Measurements from ENCODE around the gene PDXP.
A peak's percentile ranks its signal among the peaks of the same experiment; 100 is the strongest.
"Not testable (repeated sequence)": the region's sequence is repeated elsewhere in the genome, so short reads cannot be mapped to it uniquely, and the experiment has no call there.

PDXP gene

DNA sequence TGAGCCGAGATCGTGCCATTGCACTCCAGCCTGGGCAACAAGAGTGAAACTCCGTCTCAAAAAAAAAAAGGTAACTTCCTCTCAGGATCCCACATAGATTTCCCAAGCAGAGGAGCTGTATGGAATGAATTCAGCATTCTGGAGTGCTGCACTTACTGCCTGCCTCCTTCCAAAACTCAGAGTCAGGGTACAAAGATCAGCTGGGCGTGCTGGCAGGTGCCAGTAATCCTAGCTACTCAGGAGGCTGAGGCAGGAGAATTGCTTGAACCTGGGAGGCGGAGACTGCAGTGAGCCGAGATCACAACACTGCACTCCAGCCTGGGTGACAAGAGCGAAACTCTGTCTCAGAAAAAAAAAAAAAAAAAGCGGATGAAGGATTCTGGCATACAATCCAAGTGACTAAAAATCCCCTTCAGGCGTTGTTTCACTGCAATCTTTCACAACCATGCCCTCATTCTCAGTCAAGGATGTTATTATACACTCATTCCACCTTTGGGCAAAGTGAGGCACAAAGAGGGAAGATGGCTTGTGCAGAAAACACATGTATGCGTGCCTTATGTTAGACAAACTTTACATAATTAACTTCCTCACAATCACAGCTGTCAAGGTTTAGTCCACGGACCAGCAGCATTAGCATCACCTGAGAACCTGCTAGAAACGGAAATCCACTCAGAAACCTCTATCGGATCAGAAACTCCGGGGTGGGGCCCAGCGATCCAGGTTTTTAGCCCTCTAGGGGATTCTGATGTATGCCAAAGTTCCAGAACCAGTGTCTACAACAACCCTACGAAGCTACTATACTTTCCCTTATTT is 26.5 kb downstream of the PDXP start:
- H3K27me3 Mint-ChIP-seq = no peaks in the 10 kb centered on the region
- peak overlapping the region; percentile 97 for H3K27ac Mint-ChIP-seq
- peak overlapping the region; percentile 99 for H3K4me3 Mint-ChIP-seq
- H3K9me3 Mint-ChIP-seq = no peaks in the 10 kb centered on the region
- DNase-seq = no peak
- peaks cover 37% of the 10 kb centered on the region for H3K36me3 Mint-ChIP-seq (ENCODE audit: low read depth)
- peaks cover 36% of the 10 kb centered on the region for H3K4me1 Mint-ChIP-seq (ENCODE audit: low read depth)

DNA sequence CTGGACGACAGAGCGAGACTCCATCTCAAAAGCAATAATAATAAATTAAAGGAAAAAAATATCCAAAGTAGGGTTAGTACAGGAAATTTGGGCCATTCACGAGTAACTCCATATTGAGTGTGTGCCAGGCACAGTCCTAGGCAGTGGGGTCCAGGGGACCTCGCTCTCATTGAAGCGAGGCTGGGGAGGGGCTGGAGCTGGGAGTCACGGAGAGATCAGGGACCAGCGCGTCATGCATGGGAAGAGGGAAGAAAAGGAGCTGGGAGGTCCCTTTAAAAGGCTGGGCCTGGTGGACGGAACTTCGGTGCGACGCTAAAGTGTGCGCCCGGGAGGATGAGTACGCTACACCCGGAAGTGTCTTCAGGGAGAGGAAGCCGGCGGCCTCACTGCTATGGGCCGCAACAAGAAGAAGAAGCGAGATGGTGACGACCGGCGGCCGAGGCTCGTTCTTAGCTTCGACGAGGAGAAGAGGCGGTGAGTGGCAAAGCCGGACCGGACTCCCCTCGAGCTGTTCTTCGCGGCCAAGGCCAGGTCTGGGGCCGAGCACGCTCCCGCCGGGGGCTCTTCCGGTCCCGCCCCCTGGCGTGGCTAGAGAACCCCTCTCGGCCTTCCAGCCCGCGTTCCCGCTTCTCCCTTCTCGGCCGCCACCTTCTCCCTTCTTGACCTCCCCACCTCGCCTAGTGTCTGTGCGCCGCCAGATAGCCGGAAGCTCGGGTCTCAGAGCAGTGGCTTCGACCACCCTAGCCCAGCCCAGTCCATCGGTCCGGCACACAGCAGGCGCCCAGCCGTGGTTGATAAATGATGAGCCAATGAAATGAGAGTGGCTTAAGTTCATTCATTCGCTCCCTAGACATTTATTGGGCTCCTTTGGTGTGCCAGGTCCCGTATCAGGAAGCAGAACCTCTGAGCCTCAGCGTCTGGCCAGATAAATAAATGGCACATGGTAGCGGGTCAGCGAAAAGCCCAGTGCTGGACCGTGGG is 27.8 kb downstream of the PDXP start, which contains the start of gene NOL12:
NOL12 (plus strand) TSS at position 342 of the 981 bp plus-strand sequence; CDS start at position 392, 50 bp downstream.
- Mint-ChIP-seq H3K27ac (peak within 1 kb of the TSS; percentile 97), H3K36me3 (ENCODE audit: low read depth) (peaks cover 50% of the 10 kb centered on the region), H3K4me3 (peak within 1 kb of the TSS; percentile 99), H3K4me1 (ENCODE audit: low read depth) (peaks cover 33% of the 10 kb centered on the region), H3K27me3 (no peaks in the 10 kb centered on the region), H3K9me3 (no peaks in the 10 kb centered on the region)
- peak; percentile 90 for DNase-seq

DNA sequence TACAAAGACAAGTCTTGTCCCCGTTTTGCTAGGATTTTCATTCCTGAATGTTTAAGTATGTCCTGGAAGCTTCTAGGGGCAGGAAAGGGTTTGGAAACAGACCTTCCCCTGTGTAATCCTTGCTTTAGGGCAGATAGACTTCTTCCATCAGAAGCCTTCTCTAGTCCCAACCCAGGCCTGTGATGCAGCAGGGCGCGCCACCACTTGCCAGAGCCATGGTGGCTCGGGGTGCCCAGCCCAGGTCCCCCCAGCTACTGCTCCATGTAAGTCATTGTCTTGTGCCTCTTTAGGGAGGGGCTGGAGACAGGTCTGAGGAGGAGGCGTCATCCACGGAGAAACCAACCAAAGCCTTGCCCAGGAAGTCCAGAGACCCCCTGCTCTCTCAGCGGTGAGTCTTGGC is 31.9 kb downstream of the PDXP start:
- H3K4me1 Mint-ChIP-seq (ENCODE audit: low read depth) = peaks cover 28% of the 10 kb centered on the region
- H3K4me3 Mint-ChIP-seq = no peak overlapping the region
- H3K36me3 Mint-ChIP-seq (ENCODE audit: low read depth) = peaks cover 88% of the 10 kb centered on the region
- no peaks in the 10 kb centered on the region for H3K9me3 Mint-ChIP-seq
- no peak for DNase-seq
- H3K27me3 Mint-ChIP-seq = no peaks in the 10 kb centered on the region
- H3K27ac Mint-ChIP-seq = no peak overlapping the region

- DNase-seq = no peak
- no peak overlapping the region for H3K27ac Mint-ChIP-seq
- no peaks in the 10 kb centered on the region for H3K27me3 Mint-ChIP-seq
- peaks cover 31% of the 10 kb centered on the region for H3K4me1 Mint-ChIP-seq (ENCODE audit: low read depth)
- H3K36me3 Mint-ChIP-seq (ENCODE audit: low read depth) = peaks cover 94% of the 10 kb centered on the region
- H3K4me3 Mint-ChIP-seq = no peak overlapping the region
- no peaks in the 10 kb centered on the region for H3K9me3 Mint-ChIP-seq
Measured at GRCh38 chr22:37690901-37691504, 32.5 kb downstream of the PDXP start.

DNA sequence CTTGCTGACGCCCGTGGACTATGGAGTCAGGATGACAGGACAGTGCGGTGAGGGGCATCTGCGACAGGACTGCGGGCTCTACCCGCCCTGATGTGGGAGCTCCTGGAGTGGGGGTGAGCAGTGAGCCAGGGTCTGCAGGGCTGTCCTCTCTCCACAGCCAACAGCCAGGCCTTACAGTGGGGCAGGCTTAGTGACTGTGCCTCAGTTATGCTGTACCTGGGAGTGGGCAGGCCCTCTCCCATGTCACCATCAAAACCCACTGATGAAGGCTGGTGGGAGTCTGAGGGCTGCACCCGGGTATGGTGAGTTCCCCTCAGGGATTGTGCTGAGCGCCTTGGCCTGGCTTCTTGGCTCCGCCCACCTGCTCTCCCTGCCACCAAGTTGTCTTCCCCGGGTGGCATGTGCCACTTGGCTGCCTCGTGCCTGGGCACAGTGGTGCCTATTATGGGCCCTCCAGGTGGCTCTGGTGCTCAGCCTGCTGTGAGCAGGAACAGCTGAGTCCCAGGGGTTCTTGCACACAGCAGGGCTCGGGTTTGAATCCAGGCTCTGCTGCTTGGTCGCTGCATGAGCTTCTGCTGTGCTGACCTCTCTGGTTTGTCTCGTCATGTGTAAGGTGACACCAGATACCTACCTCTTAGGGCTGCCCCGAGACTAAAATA is 34.2 kb downstream of the PDXP start:
- no peak for DNase-seq
- Mint-ChIP-seq H3K4me1 (ENCODE audit: low read depth) (peaks cover 29% of the 10 kb centered on the region), H3K9me3 (no peaks in the 10 kb centered on the region), H3K27me3 (no peaks in the 10 kb centered on the region), H3K36me3 (ENCODE audit: low read depth) (peaks cover 83% of the 10 kb centered on the region), H3K4me3 (no peak overlapping the region), H3K27ac (no peak overlapping the region)

GRCh38 chr22:37694131-37694530 is 35.6 kb downstream of the PDXP start:
- H3K27me3 Mint-ChIP-seq, H3K4me3 Mint-ChIP-seq, H3K9me3 Mint-ChIP-seq, DNase-seq, H3K27ac Mint-ChIP-seq: not testable (repeated sequence)
- peaks cover 69% of the 10 kb centered on the region for H3K36me3 Mint-ChIP-seq (ENCODE audit: low read depth)
- H3K4me1 Mint-ChIP-seq (ENCODE audit: low read depth) = peaks cover 18% of the 10 kb centered on the region

DNA sequence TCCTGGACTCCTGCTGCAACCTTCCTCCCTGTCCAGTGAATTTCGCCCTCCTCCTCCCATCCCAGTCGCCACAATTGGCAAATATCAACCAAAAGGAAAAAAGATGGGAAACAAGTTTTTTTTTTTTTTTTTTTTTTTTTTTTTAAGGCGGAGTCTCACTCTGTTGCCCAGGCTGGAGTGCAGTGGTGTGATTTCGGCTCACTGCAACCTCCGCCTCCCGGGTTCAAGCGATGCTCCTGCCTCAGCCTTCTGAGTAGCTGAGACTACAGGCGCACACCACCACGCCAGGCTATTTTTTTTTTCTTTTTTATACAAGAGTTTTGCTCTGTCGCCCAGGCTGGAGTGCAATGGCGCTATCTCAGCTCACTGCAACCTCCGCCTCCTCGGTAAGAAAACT is 37.7 kb downstream of the PDXP start:
- H3K9me3 Mint-ChIP-seq, H3K27me3 Mint-ChIP-seq, H3K4me3 Mint-ChIP-seq, DNase-seq: not testable (repeated sequence)
- Mint-ChIP-seq H3K4me1 (ENCODE audit: low read depth) (peaks cover 16% of the 10 kb centered on the region), H3K27ac (peak overlapping the region; percentile 2), H3K36me3 (ENCODE audit: low read depth) (peaks cover 50% of the 10 kb centered on the region)

DNA sequence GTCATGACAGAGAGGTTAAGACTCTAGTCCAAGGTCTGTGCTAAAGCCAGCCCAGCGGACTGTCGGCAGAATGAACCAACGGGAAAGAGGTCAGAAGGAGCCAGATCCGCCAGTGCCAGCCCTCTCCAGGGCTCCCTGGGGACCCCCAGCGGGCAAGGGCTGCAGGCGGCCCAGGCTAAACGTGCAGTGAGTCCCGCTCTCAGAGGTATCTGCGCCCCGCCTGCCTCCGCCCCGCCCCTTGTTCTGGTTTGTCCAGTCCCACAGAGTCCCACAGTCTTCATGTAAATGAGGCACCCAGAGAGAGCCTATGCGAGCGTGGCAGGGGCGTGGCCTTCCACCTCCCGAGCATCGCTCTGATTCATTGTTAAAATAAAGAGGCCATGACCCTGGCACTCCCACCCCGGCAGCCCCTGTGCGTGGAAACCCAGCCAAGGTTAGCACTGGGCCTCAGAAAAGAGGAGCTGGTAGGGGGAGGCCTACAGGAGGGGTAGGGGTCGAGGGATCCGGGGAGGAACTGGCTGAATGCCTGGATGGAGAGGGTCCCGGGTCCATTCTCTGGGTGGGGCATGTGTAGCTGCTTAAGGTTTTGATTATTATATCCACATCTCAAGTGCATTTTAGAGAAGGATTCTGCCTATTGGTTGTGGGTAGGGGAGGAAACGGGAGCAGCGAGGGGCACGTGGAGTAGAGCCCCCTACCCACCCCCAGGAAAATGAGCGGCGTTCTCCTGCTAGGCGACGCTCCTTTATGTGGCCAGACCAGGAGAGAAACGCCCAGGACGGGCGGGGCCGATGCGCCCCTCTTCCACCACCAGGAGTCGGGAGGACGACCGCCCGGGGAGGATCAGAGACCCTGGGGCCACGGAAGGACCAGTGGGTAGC is 38.4 kb downstream of the PDXP start, which contains the start of gene TRIOBP:
TRIOBP (plus strand) TSS at position 392 of the 881 bp plus-strand sequence. CDS start 4,318 bp downstream, outside the sequence.
- no peaks in the 10 kb centered on the region for H3K27me3 Mint-ChIP-seq
- H3K4me1 Mint-ChIP-seq (ENCODE audit: low read depth) = peaks cover 16% of the 10 kb centered on the region
- no peaks in the 10 kb centered on the region for H3K9me3 Mint-ChIP-seq
- H3K27ac Mint-ChIP-seq = peak within 1 kb of the TSS; percentile 66
- DNase-seq = peak; percentile 87
- peaks cover 43% of the 10 kb centered on the region for H3K36me3 Mint-ChIP-seq (ENCODE audit: low read depth)
- H3K4me3 Mint-ChIP-seq = no peak within 1 kb of the TSS

- H3K36me3 Mint-ChIP-seq (ENCODE audit: low read depth) = peaks cover 37% of the 10 kb centered on the region
- no peak for DNase-seq
- no peaks in the 10 kb centered on the region for H3K27me3 Mint-ChIP-seq
- no peak overlapping the region for H3K27ac Mint-ChIP-seq
- H3K9me3 Mint-ChIP-seq = no peaks in the 10 kb centered on the region
- no peak overlapping the region for H3K4me3 Mint-ChIP-seq
- peaks cover 16% of the 10 kb centered on the region for H3K4me1 Mint-ChIP-seq (ENCODE audit: low read depth)
Measured at GRCh38 chr22:37697538-37697835, 39.0 kb downstream of the PDXP start.

DNA sequence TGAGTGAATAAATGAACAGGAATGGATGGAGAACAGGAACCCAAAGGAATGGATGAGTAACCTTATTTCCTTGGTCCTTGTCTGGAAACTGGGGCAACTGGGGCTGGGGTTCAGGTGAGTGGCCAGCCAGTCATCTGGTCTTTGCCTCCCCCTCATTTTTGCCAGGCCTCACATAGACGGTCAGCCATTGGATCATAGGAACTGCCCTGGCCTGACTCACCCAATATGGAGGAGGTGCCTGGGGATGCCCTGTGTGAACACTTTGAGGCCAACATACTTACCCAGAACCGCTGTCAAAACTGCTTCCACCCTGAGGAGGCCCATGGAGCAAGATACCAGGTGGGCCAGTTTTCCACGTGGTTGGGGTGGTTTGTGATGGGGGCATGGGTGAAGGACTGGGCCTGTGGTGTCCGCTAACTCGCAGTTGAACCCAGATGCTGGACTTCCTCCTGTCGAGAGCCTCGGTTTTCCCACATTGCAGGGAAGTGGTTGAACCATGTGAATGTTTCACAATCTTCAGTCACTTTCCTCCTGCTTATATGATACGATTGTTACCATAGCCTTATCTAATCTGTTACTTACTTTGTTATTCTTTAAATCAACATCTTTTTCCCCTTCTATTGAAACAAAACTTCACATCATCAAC is 42.7 kb downstream of the PDXP start:
- Mint-ChIP-seq H3K4me3 (no peak overlapping the region), H3K9me3 (no peaks in the 10 kb centered on the region), H3K27ac (no peak overlapping the region), H3K27me3 (no peaks in the 10 kb centered on the region), H3K4me1 (ENCODE audit: low read depth) (peaks cover 7% of the 10 kb centered on the region), H3K36me3 (ENCODE audit: low read depth) (peaks cover 25% of the 10 kb centered on the region)
- DNase-seq = no peak

DNA sequence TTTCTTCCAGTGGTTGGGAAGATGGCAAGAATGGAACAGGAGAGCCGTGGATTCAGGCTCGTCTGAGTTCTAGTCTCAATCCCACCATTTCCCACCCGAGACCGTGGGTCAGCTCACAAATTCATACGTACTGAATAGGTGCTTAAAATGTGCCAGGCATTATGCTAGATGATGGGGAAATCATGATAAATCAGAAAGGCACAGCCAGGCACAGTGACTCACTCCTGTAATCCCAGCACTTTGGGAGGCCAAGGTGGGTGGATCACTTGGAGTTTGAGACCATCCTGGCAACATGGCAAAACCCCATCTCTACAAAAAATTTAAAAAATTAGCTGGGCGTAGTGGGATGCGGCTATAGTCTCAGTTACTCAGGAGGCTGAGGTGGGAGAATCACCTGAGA is 45.4 kb downstream of the PDXP start:
- DNase-seq = no peak
- Mint-ChIP-seq H3K9me3 (no peaks in the 10 kb centered on the region), H3K36me3 (ENCODE audit: low read depth) (peaks cover 23% of the 10 kb centered on the region), H3K27me3 (no peaks in the 10 kb centered on the region), H3K4me1 (ENCODE audit: low read depth) (no peaks in the 10 kb centered on the region), H3K4me3 (no peak overlapping the region), H3K27ac (no peak overlapping the region)

DNA sequence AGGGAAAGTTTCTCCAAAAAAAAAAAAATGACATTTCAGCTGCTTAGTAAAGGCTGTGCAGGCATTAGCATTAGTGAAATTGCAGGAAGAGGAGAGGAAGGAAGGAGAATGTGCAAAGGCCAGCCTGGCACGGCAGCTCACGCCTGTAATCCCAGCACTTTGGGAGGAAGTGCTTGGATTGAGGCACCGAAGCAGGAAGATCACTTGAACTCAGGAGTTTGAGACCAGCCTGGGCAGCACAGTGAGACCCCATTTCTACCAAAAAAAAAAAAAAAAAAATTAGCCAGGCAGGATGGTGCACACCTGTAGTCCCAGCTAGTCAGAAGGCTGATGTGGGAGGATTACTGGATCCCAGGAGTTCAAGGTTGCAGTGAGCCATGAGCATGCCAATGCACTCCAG is 46.1 kb downstream of the PDXP start:
- H3K9me3 Mint-ChIP-seq = no peaks in the 10 kb centered on the region
- no peak overlapping the region for H3K4me3 Mint-ChIP-seq
- H3K4me1 Mint-ChIP-seq (ENCODE audit: low read depth) = no peaks in the 10 kb centered on the region
- H3K36me3 Mint-ChIP-seq (ENCODE audit: low read depth) = peaks cover 23% of the 10 kb centered on the region
- H3K27me3 Mint-ChIP-seq = no peaks in the 10 kb centered on the region
- DNase-seq = no peak
- H3K27ac Mint-ChIP-seq = no peak overlapping the region

DNA sequence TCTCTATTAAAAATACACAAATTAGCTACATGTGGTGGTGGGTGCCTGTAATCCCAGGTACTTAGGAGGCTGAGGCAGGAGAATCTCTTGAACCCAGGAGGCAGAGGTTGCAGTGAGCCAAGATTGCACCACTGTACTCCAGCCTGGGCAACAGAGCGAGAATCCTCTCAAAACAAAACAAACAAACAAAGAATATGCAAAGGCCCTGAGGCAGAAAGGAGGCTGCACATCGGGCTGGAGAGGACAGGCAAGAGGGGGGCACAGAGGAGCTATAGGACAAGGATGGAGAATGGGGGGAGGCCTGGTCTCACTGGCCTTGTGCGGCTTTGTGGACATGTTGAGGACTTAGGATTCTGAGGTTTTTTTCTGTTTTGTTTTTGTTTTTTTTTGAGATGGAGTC is 46.7 kb downstream of the PDXP start:
- peaks cover 23% of the 10 kb centered on the region for H3K36me3 Mint-ChIP-seq (ENCODE audit: low read depth)
- no peaks in the 10 kb centered on the region for H3K4me1 Mint-ChIP-seq (ENCODE audit: low read depth)
- no peak overlapping the region for H3K4me3 Mint-ChIP-seq
- no peak overlapping the region for H3K27ac Mint-ChIP-seq
- no peaks in the 10 kb centered on the region for H3K9me3 Mint-ChIP-seq
- no peaks in the 10 kb centered on the region for H3K27me3 Mint-ChIP-seq
- no peak for DNase-seq

All from activated T-cell treated with anti-CD3 and anti-CD28 coated beads, Interleukin-2, amount 50 U/mL, for 24 hours (primary cell).